Fibroblast of lung (primary cell): Measurements from ENCODE around the gene NUP85. TPM values are rescaled to one million over a fixed set of nuclear protein-coding genes. Genes with fewer than 3 reads are reported as not detected.
A peak's percentile ranks its signal among the peaks of the same experiment; 100 is the strongest.

Source experiments
- DNase-seq, 2 donors: peaks; one replicate each; pipeline versions ENCODE4 v3.0.0 to v3.0.0-alpha.2; 2010; ENCODE audit warnings: low read depth in 2 of 2
- H2AFZ ChIP-seq: 2 replicates; pipeline ENCODE4 v1.5.1; 2012; ENCODE audit warnings: low read length, control low read depth, inconsistent platforms
- H3K27ac ChIP-seq: 2 replicates; pipeline ENCODE4 v1.5.1; 2011; ENCODE audit warnings: low read length, control low read depth; ENCODE audit not compliant: insufficient read depth
- H3K27me3 ChIP-seq: 2 replicates; pipeline ENCODE4 v1.5.1; 2011; ENCODE audit warnings: mild to moderate bottlenecking, low read length; ENCODE audit not compliant: control insufficient read depth, insufficient read depth
- H3K36me3 ChIP-seq: 2 replicates; pipeline ENCODE4 v1.5.1; 2011; ENCODE audit warnings: low read length; ENCODE audit not compliant: control insufficient read depth, insufficient read depth
- H3K4me1 ChIP-seq: 2 replicates; pipeline ENCODE4 v1.5.1; 2011; ENCODE audit warnings: low read length; ENCODE audit not compliant: control insufficient read depth, insufficient read depth; ENCODE audit errors: extremely low read depth
- H3K4me2 ChIP-seq: 2 replicates; pipeline ENCODE4 v1.5.1; 2011; ENCODE audit warnings: low read length, control low read depth; ENCODE audit not compliant: insufficient read depth; ENCODE audit errors: extremely low read depth
- H3K4me3 ChIP-seq, 4 experiments: fragments of 200-600 bp in 1 of 4; sonication (generic) in 1 of 4; replicated peaks in 1 of 4; 2 replicates each; pipeline ENCODE4 v1.5.1; 2011 to 2016; ENCODE audit warnings: low read length in 4 of 4, low read depth in 3 of 4, mild to moderate bottlenecking in 3 of 4, control low read depth in 2 of 4, inconsistent platforms in 1 of 4, mixed read lengths in 1 of 4; ENCODE audit not compliant: insufficient read depth in 1 of 4; ENCODE audit errors: control extremely low read depth in 1 of 4
- H3K79me2 ChIP-seq: 2 replicates; pipeline ENCODE4 v1.5.1; 2012; ENCODE audit warnings: mild to moderate bottlenecking, low read length, inconsistent platforms; ENCODE audit not compliant: control insufficient read depth, insufficient read depth
- H3K9ac ChIP-seq: 2 replicates; pipeline ENCODE4 v1.5.1; 2011; ENCODE audit warnings: mild to moderate bottlenecking, low read length, control low read depth; ENCODE audit not compliant: insufficient read depth
- H3K9me3 ChIP-seq: 2 replicates; pipeline ENCODE4 v1.5.1; 2012; ENCODE audit warnings: low read depth, low read length; ENCODE audit not compliant: control insufficient read depth, insufficient read depth
- H4K20me1 ChIP-seq: 2 replicates; pipeline ENCODE4 v1.5.1; 2011; ENCODE audit warnings: low read length; ENCODE audit not compliant: control insufficient read depth, insufficient read depth; ENCODE audit errors: extremely low read depth
- EZH2 ChIP-seq: IDR thresholded peaks from 2 replicates; pipeline ENCODE4 v1.5.1; 2012; ENCODE audit warnings: low read length, control low read depth, mild to moderate bottlenecking; ENCODE audit errors: missing control alignments
- polyA plus RNA-seq, 2 donors: library from polyadenylated mRNA; depleted of rRNA in 1 of 2; stranded (reverse) in 1 of 2; unstranded in 1 of 2; fragments of >200 nt; gene quantifications; 2 replicates each; pipeline ENCODE4 v1.2.1, GENCODE V29; 2011 to 2012; ENCODE audit warnings: missing spikeins in 1 of 2
- total RNA-seq: library from RNA; depleted of rRNA; stranded (reverse); fragments of >200 nt; gene quantifications from 2 replicates; pipeline ENCODE4 v1.2.1, GENCODE V29; 2014
- TF ChIP-seq, protein P1 (sequence below), 2 donors: IDR thresholded peaks in 1 of 2; conservative IDR thresholded peaks in 1 of 2; 1 replicate in 1 of 2; 2 replicates in 1 of 2; pipeline ENCODE4 v1.5.1; 2011 to 2012; ENCODE audit warnings: low read length in 2 of 2, control low read depth in 1 of 2, inconsistent platforms in 1 of 2, low read depth in 1 of 2, mild to moderate bottlenecking in 1 of 2

The NUP85 gene
- total and polyA plus RNA-seq, 2 donors (not counting 1 experiment from before 2014, with no cell fraction given) = 18.5 to 29.6 TPM

DNA sequence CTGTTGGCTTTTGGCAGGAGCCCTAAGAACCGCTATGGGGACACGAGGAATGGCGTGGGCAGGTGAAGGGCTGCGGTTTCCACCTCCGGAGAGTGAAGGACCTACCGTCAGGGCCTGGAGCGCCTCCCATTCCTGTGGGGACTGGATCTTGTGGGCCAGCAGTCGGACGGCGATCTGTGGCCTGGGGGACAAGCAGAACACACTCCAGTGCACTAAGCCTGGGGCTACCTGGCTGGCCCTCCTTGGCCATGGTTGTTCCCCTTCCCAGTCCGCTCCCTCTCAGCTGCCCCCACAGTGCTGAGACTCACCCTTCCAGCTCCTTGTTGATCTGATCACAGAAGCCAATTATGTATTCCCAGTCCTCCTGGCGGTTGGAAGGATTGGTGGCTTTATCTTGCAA lies 40.9 kb downstream of the NUP85 start:
- no peaks in the 10 kb centered on the region for H3K9me3 ChIP-seq
- no peaks in the 10 kb centered on the region for H3K27me3 ChIP-seq
- no peak overlapping the region for H3K4me2 ChIP-seq
- no peak overlapping the region for H3K27ac ChIP-seq
- no peak for DNase-seq
- H2AFZ ChIP-seq = no peak overlapping the region
- H3K4me3 ChIP-seq = no peak overlapping the region
- H3K9ac ChIP-seq = no peak overlapping the region
- peaks cover 23% of the 10 kb centered on the region for H3K36me3 ChIP-seq
- H3K4me1 ChIP-seq = no peaks in the 10 kb centered on the region
- H4K20me1 ChIP-seq = no peaks in the 10 kb centered on the region
- TF ChIP-seq, protein P1, sequence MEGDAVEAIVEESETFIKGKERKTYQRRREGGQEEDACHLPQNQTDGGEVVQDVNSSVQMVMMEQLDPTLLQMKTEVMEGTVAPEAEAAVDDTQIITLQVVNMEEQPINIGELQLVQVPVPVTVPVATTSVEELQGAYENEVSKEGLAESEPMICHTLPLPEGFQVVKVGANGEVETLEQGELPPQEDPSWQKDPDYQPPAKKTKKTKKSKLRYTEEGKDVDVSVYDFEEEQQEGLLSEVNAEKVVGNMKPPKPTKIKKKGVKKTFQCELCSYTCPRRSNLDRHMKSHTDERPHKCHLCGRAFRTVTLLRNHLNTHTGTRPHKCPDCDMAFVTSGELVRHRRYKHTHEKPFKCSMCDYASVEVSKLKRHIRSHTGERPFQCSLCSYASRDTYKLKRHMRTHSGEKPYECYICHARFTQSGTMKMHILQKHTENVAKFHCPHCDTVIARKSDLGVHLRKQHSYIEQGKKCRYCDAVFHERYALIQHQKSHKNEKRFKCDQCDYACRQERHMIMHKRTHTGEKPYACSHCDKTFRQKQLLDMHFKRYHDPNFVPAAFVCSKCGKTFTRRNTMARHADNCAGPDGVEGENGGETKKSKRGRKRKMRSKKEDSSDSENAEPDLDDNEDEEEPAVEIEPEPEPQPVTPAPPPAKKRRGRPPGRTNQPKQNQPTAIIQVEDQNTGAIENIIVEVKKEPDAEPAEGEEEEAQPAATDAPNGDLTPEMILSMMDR (conservative IDR thresholded peaks at IDR 0.05 in 1 of 2, IDR thresholded peaks at IDR 0.05 in 1 of 2; ENCODE audit: low read depth in 1 of 2, low read length in 2 of 2) = no peak
- TF ChIP-seq EZH2 = no peak
- peaks cover 12% of the 10 kb centered on the region for H3K79me2 ChIP-seq

GRCh38 chr17:75249564-75249963 lies 44.1 kb downstream of the NUP85 start:
- Histone ChIP-seq H3K27ac (peak overlapping the region; percentile 27), H4K20me1 (no peaks in the 10 kb centered on the region), H2AFZ (no peak overlapping the region), H3K4me3 (no peak overlapping the region), H3K36me3 (peaks cover 13% of the 10 kb centered on the region), H3K9me3 (no peaks in the 10 kb centered on the region), H3K27me3 (no peaks in the 10 kb centered on the region), H3K4me1 (no peaks in the 10 kb centered on the region), H3K79me2 (peaks cover 13% of the 10 kb centered on the region), H3K4me2 (no peak overlapping the region), H3K9ac (no peak overlapping the region)
- DNase-seq = no peak
- TF ChIP-seq, protein P1 (conservative IDR thresholded peaks at IDR 0.05 in 1 of 2, IDR thresholded peaks at IDR 0.05 in 1 of 2; ENCODE audit: low read depth in 1 of 2, low read length in 2 of 2) = no peak
- no peak for TF ChIP-seq EZH2

- H3K79me2 ChIP-seq = peaks cover 13% of the 10 kb centered on the region
- H3K27ac ChIP-seq = peak overlapping the region; percentile 27
- no peak overlapping the region for H2AFZ ChIP-seq
- H3K36me3 ChIP-seq = peaks cover 10% of the 10 kb centered on the region
- no peaks in the 10 kb centered on the region for H3K4me1 ChIP-seq
- no peak overlapping the region for H3K9ac ChIP-seq
- peak in 1 of 2 donors; percentile 42 for DNase-seq
- TF ChIP-seq, protein P1 (conservative IDR thresholded peaks at IDR 0.05 in 1 of 2, IDR thresholded peaks at IDR 0.05 in 1 of 2; ENCODE audit: low read depth in 1 of 2, low read length in 2 of 2) = no peak
- no peak for TF ChIP-seq EZH2
- H3K27me3 ChIP-seq = no peaks in the 10 kb centered on the region
- no peak overlapping the region for H3K4me2 ChIP-seq
- no peaks in the 10 kb centered on the region for H4K20me1 ChIP-seq
- H3K9me3 ChIP-seq = no peaks in the 10 kb centered on the region
- H3K4me3 ChIP-seq = peak overlapping the region in 1 of 4 experiments; percentile 23
These were observed 44.6 kb downstream of the NUP85 start for GRCh38 chr17:75250009-75250471.
